GM12878 (cell line): ENCODE results near the gene CNTN3.

Experiments used
- ATF7 ChIP-seq: fragments of 450-650 bp; IDR thresholded peaks from 2 replicates; pipeline ENCODE4 v1.6.1; 2016; ENCODE audit warnings: low read depth, mild to moderate bottlenecking
- CEBPB ChIP-seq, 2 experiments: fragments of 150-350 bp in 1 of 2; IDR thresholded peaks; 2 replicates each; pipeline ENCODE4 v1.6.1; 2012 to 2014; ENCODE audit warnings: low read depth in 2 of 2, low read length in 2 of 2, borderline replicate concordance in 1 of 2, inconsistent platforms in 1 of 2
- EP300 ChIP-seq, 2 experiments: fragments of 150-350 bp in 1 of 2; IDR thresholded peaks; 2 replicates each; pipeline ENCODE4 v1.6.1; 2011 to 2012; ENCODE audit warnings: low read depth in 2 of 2, low read length in 2 of 2, borderline replicate concordance in 1 of 2, improper control_type of control experiment in 1 of 2, inconsistent platforms in 1 of 2; ENCODE audit not compliant: control insufficient read depth in 1 of 2
- NBN ChIP-seq: fragments of 450-650 bp; IDR thresholded peaks from 2 replicates; pipeline ENCODE4 v1.6.1; 2016
- POLR2AphosphoS5 ChIP-seq: IDR thresholded peaks from 2 replicates; pipeline ENCODE4 v1.6.1; 2011; ENCODE audit warnings: mild to moderate bottlenecking, low read length, inconsistent platforms
- RAD51 ChIP-seq: fragments of 450-650 bp; IDR thresholded peaks from 2 replicates; pipeline ENCODE4 v1.6.1; 2016; ENCODE audit warnings: moderate library complexity, mild to moderate bottlenecking, inconsistent platforms
- REST ChIP-seq: IDR thresholded peaks from 2 replicates; pipeline ENCODE4 v1.6.1; 2012; ENCODE audit warnings: mild to moderate bottlenecking, low read depth, low read length
- SMAD5 ChIP-seq: IDR thresholded peaks from 2 replicates; pipeline ENCODE4 v1.6.1; 2016; ENCODE audit warnings: antibody characterized with exemption, low read depth
- ZZZ3 ChIP-seq: IDR thresholded peaks from 2 replicates; pipeline ENCODE4 v1.6.1; 2011; ENCODE audit warnings: low read depth; ENCODE audit not compliant: control insufficient read depth, insufficient read length
- TF ChIP-seq, protein P1 (sequence below): IDR thresholded peaks from 2 replicates; pipeline ENCODE4 v1.6.1; 2011; ENCODE audit warnings: low read depth, mild to moderate bottlenecking, low read length, moderate library complexity, borderline replicate concordance; ENCODE audit errors: extremely low read depth
- TF ChIP-seq, protein P2 (sequence below), 3 experiments: IDR thresholded peaks in 2 of 3; conservative IDR thresholded peaks in 1 of 3; 2 replicates each; pipeline ENCODE4 v1.5.1; 2011; ENCODE audit warnings: low read depth in 3 of 3, low read length in 3 of 3, mild to moderate bottlenecking in 3 of 3, control low read depth in 2 of 3, moderate library complexity in 2 of 3, inconsistent platforms in 1 of 3, mixed read lengths in 1 of 3; ENCODE audit not compliant: control insufficient read depth in 2 of 3, insufficient read depth in 1 of 3; ENCODE audit errors: extremely low read depth in 1 of 3

DNA sequence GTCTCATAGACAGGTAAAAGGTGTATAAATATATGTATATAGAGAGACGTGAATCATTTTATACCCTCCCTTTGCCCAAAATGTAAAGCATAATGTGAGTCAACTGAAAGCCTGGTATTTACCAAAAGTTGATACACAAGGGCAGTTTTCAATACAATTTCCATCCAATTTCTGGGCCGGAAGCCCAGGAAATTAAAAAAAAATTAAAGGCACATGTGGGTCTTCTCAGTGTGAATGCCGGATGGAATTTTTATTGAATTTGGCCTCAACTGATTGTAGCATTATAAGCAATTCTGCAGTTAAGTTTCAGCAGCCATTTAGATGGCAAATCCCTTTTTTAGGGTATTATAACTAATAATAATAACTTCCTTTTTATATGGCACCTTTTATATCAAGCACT is 3.3 kb upstream of the CNTN3 start:
- TF ChIP-seq CEBPB (IDR thresholded peaks at IDR 0.05; ENCODE audit: borderline replicate concordance in 1 of 2, low read depth in 2 of 2, low read length in 2 of 2) (no peak), RAD51 (no peak), NBN (no peak), REST (no peak), ZZZ3 (no peak), SMAD5 (no peak), EP300 (IDR thresholded peaks at IDR 0.05; ENCODE audit: borderline replicate concordance in 1 of 2, control insufficient read depth in 1 of 2, low read depth in 2 of 2, low read length in 2 of 2) (no peak), POLR2AphosphoS5 (no peak), ATF7 (no peak)
- TF ChIP-seq, protein P1, sequence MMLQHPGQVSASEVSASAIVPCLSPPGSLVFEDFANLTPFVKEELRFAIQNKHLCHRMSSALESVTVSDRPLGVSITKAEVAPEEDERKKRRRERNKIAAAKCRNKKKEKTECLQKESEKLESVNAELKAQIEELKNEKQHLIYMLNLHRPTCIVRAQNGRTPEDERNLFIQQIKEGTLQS, result no peak
- TF ChIP-seq, protein P2, sequence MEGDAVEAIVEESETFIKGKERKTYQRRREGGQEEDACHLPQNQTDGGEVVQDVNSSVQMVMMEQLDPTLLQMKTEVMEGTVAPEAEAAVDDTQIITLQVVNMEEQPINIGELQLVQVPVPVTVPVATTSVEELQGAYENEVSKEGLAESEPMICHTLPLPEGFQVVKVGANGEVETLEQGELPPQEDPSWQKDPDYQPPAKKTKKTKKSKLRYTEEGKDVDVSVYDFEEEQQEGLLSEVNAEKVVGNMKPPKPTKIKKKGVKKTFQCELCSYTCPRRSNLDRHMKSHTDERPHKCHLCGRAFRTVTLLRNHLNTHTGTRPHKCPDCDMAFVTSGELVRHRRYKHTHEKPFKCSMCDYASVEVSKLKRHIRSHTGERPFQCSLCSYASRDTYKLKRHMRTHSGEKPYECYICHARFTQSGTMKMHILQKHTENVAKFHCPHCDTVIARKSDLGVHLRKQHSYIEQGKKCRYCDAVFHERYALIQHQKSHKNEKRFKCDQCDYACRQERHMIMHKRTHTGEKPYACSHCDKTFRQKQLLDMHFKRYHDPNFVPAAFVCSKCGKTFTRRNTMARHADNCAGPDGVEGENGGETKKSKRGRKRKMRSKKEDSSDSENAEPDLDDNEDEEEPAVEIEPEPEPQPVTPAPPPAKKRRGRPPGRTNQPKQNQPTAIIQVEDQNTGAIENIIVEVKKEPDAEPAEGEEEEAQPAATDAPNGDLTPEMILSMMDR (IDR thresholded peaks at IDR 0.05 in 2 of 3, conservative IDR thresholded peaks at IDR 0.05 in 1 of 3; ENCODE audit: control insufficient read depth in 2 of 3, extremely low read depth in 1 of 3, insufficient read depth in 1 of 3, low read depth in 3 of 3, low read length in 3 of 3), result no peak
